Hepatocyte (in vitro differentiated cells): Measurements from ENCODE around the gene SGMS1.

Experiments
- EZH2 ChIP-seq: fragments of 200-600 bp; sonication (generic); IDR thresholded peaks from 2 replicates; pipeline ENCODE4 v1.6.1; 2016; ENCODE audit warnings: antibody characterized with exemption, mild to moderate bottlenecking, borderline replicate concordance
- TF ChIP-seq, protein P1 (sequence below): fragments of 200-600 bp; sonication (generic); IDR thresholded peaks from 2 replicates; pipeline ENCODE4 v1.5.1; 2016; ENCODE audit warnings: antibody characterized with exemption, mild to moderate bottlenecking; ENCODE audit not compliant: poor library complexity

DNA sequence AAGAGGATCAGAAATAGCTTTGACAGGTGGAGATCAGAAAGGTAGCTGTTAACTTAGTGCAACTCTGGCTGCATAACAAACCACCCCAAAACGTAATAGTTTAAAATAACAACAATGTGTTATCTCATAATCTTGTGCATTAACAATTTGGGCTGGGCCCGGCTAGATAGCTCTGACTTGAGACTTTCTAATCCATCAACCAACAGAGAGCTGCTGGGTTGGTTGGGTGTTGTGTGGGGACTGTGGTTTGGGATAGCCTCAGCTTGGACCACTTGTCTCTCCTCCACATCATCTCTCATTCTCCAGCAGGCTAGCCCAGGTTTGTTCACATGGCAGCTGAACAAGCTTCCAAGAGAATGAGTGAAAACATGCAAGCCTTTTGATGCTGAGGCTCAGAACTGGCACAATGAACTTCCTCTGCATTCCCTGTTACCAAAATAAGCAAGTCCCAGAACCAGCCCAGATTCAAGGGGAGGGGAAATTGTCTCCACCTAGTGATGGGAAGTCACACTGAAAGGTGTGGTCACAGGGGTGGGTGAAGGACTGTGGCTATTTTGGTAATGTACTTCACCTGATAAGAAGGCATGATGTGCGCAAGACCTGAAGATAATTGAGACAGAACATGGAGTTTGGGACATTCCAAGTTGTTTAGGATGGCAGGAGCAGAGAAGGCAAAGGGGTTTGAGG lies 352.0 kb downstream of the SGMS1 start:
- TF ChIP-seq, protein P1, sequence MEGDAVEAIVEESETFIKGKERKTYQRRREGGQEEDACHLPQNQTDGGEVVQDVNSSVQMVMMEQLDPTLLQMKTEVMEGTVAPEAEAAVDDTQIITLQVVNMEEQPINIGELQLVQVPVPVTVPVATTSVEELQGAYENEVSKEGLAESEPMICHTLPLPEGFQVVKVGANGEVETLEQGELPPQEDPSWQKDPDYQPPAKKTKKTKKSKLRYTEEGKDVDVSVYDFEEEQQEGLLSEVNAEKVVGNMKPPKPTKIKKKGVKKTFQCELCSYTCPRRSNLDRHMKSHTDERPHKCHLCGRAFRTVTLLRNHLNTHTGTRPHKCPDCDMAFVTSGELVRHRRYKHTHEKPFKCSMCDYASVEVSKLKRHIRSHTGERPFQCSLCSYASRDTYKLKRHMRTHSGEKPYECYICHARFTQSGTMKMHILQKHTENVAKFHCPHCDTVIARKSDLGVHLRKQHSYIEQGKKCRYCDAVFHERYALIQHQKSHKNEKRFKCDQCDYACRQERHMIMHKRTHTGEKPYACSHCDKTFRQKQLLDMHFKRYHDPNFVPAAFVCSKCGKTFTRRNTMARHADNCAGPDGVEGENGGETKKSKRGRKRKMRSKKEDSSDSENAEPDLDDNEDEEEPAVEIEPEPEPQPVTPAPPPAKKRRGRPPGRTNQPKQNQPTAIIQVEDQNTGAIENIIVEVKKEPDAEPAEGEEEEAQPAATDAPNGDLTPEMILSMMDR, result no peak
- TF ChIP-seq EZH2, result no peak
